Stimulated activated naive CD4-positive, alpha-beta T cell treated with Interleukin-2 at 50 U/mL for 16 hours (primary cell): ENCODE data around the gene CHPT1.
A peak's percentile ranks its signal among the peaks of the same experiment; 100 is the strongest.

Experiments used
- DNase-seq: peaks from one replicate; lab custom pipeline; 2025; lab: John Stamatoyannopoulos, UW

CHPT1 gene

GRCh38 chr12:101685092-101685491, 12.3 kb upstream of the CHPT1 start:
- no peak for DNase-seq

GRCh38 chr12:101686176-101686575, 11.3 kb upstream of the CHPT1 start:
- no peak for DNase-seq

- no peak for DNase-seq
Observed at GRCh38 chr12:101690544-101691098, 6.8 kb upstream of the CHPT1 start.

- no peak for DNase-seq
Observed at GRCh38 chr12:101691503-101692096, 5.8 kb upstream of the CHPT1 start.

- no peak for DNase-seq
Observed at GRCh38 chr12:101694297-101694848, 3.1 kb upstream of the CHPT1 start.

GRCh38 chr12:101694986-101695385, 2.5 kb upstream of the CHPT1 start:
- DNase-seq = no peak

- no peak for DNase-seq
Observed at GRCh38 chr12:101695706-101696105, 1.7 kb upstream of the CHPT1 start.

- no peak for DNase-seq
Observed at GRCh38 chr12:101696251-101697196, 916 bp upstream of the CHPT1 start.

GRCh38 chr12:101697930-101698799, 725 bp downstream of the CHPT1 start:
- DNase-seq = peak; percentile 25

GRCh38 chr12:101698800-101699347, 1.4 kb downstream of the CHPT1 start:
- no peak for DNase-seq

- no peak for DNase-seq
Observed at GRCh38 chr12:101700299-101700820, 2.9 kb downstream of the CHPT1 start.

GRCh38 chr12:101703487-101703886, 6.0 kb downstream of the CHPT1 start:
- DNase-seq = no peak

GRCh38 chr12:101706403-101706802, 9.0 kb downstream of the CHPT1 start:
- DNase-seq = no peak

GRCh38 chr12:101707131-101707782, 9.8 kb downstream of the CHPT1 start:
- DNase-seq = no peak

- no peak for DNase-seq
Observed at GRCh38 chr12:101710288-101710687, 12.8 kb downstream of the CHPT1 start.

GRCh38 chr12:101713059-101713682, 15.7 kb downstream of the CHPT1 start:
- DNase-seq = no peak

- no peak for DNase-seq
Observed at GRCh38 chr12:101713930-101714329, 16.5 kb downstream of the CHPT1 start.

GRCh38 chr12:101714877-101715444, 17.5 kb downstream of the CHPT1 start:
- no peak for DNase-seq

- DNase-seq = no peak
Observed at GRCh38 chr12:101719566-101719965, 22.1 kb downstream of the CHPT1 start.

- DNase-seq = no peak
Observed at GRCh38 chr12:101720118-101720517, 22.7 kb downstream of the CHPT1 start.
